Left colon (tissue), 2 donors: ENCODE measurements around the gene LHFPL5. TPM values are rescaled to one million over a fixed set of nuclear protein-coding genes. Genes with fewer than 3 reads are reported as not detected.
A peak's percentile ranks its signal among the peaks of the same experiment; 100 is the strongest.

ENCODE experiments used
- ATAC-seq: fragments of 200-7000 bp; cut with Tn5 transposase; one replicate; pipeline ENCODE4 v1.9.1; 2020; ENCODE audit warnings: mild to moderate bottlenecking, moderate library complexity
- DNase-seq, 2 donors: peaks; one replicate each; pipeline ENCODE4 v3.0.0-alpha.2; 2020
- intact Hi-C, 2 donors: fragments of 100-400 bp; cut with DNase I in 1 of 2; cut with micrococcal nuclease in 1 of 2; formaldehyde crosslinking; loops; one replicate each; pipeline versions ENCODE4 v1.11.2 to v1.14.0; 2022; cut with DNase I, micrococcal nuclease
- long read RNA-seq: library from polyadenylated mRNA; unstranded; transcript quantifications from one replicate; pipeline ENCODE4 v2.0.0, GENCODE V29; 2021
- total RNA-seq, 2 donors: library from RNA; stranded (reverse); fragmentation: NEBNext Ultra II Directional; extraction: Animal tissue kit (Norgen Biotek cat#: 25700); gene quantifications; one replicate each; pipeline ENCODE4 v1.2.1, GENCODE V29; 2021
- donor health status: DM: no; HTN: no; CAD: no.
- donor health status: DM: yes; HTN: yes; CAD: no.

The LHFPL5 gene
- total RNA-seq, result not detected
- long read RNA-seq, result 0 reads

- peak in 1 of 2 donors; percentile 53 for DNase-seq
- intact Hi-C loops, result no loop called here
- peak; percentile 94 for ATAC-seq
These were observed at the start of gene LHFPL5 for GRCh38 chr6:35804996-35805736. TSS of gene LHFPL5 (plus strand) at chr6:35805352. CDS start at chr6:35805671, 319 bp downstream.

DNA sequence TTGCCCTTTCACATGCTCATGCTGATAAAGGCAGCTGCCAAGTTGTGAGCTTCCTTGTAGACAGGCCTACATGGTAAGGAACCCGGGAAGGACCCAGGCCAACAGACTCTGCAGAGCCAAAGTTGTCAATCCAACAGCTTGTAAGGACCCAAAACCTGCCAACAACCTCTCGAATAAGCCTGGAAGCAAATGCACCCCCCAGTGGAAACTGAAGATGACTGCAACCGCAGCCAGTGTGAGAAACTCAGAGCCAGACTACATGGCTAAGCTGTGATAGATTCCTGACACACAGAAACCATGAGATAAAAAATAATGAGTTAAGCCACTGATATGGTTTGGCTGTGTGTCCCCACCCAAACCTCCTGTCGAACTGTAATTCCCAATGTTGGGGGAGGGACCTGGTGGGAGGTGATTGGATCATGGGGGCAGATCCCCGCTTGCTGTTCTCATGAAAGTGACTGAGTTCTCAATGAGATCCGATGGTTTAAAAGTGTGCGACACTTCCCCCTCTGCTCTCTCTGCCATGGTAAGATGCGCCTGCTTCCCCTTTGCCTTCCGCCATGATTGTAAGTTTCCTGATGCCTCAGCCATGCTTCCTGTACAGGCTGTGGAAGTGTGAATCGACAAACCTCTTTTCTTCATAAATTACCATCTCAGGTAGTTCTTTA, 47.6 kb upstream of the LHFPL5 start:
- DNase-seq, result no peak
- intact Hi-C loops, result no loop called here
- ATAC-seq, result peak; percentile 34

GRCh38 chr6:35759426-35759825, 45.7 kb upstream of the LHFPL5 start:
- intact Hi-C loops, result no loop called here

DNA sequence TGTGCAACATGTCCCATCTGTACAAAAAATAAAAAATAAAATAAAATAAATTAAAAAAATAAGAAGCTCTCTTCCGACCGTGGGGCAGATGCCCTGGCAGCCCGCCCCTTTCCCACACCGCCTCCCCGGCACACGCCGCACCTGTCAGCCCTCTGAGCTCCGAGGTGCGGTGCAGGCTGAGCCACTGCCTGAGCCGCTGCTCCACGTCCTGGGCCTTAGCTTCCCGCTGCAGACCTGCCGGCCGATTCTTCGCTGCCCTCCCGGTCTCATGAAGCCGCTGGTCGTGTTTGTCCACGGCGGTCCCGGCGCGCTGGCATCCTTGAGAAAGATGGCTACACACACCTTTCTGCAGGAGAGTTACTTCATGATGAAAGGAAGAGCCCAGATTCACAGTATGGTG, 39.4 kb upstream of the LHFPL5 start:
- no peak for ATAC-seq
- intact Hi-C loops, result no loop called here
- no peak for DNase-seq

More at GRCh38 chr6:35759426-35759825, 45.7 kb upstream of the LHFPL5 start:
- DNase-seq (no peak), ATAC-seq (no peak)

DNA sequence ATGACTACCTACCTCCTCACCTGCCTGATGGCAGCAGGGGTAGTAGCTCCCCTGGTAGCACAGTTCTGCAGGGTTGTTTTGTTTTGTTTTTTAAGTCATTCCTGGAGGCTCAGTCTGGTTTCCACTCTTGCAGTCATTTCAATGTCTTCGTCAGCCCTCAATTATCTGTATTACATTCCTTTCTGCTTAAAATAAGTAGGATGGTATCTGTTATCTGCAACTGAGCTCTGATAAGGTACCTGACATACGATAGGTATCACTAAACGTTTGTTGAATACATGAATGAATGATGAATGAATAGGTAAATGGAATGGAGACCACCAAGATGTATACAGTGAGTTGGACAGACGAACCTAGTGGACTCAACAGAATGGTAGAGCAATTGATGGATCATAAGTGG, 35.9 kb upstream of the LHFPL5 start:
- no peak for DNase-seq
- ATAC-seq, result no peak
- intact Hi-C loops, result no loop called here

- DNase-seq, result no peak
These were observed 33.9 kb upstream of the LHFPL5 start for GRCh38 chr6:35771343-35771627.

GRCh38 chr6:35774116-35774794, 30.9 kb upstream of the LHFPL5 start:
- DNase-seq, result no peak
- intact Hi-C loops, result no loop called here
- no peak for ATAC-seq

More at GRCh38 chr6:35771343-35771627, 33.9 kb upstream of the LHFPL5 start:
- intact Hi-C loops, result no loop called here
- no peak for ATAC-seq

GRCh38 chr6:35775031-35775430, 30.1 kb upstream of the LHFPL5 start:
- ATAC-seq (no peak), DNase-seq (no peak)
- intact Hi-C loops, result no loop called here

DNA sequence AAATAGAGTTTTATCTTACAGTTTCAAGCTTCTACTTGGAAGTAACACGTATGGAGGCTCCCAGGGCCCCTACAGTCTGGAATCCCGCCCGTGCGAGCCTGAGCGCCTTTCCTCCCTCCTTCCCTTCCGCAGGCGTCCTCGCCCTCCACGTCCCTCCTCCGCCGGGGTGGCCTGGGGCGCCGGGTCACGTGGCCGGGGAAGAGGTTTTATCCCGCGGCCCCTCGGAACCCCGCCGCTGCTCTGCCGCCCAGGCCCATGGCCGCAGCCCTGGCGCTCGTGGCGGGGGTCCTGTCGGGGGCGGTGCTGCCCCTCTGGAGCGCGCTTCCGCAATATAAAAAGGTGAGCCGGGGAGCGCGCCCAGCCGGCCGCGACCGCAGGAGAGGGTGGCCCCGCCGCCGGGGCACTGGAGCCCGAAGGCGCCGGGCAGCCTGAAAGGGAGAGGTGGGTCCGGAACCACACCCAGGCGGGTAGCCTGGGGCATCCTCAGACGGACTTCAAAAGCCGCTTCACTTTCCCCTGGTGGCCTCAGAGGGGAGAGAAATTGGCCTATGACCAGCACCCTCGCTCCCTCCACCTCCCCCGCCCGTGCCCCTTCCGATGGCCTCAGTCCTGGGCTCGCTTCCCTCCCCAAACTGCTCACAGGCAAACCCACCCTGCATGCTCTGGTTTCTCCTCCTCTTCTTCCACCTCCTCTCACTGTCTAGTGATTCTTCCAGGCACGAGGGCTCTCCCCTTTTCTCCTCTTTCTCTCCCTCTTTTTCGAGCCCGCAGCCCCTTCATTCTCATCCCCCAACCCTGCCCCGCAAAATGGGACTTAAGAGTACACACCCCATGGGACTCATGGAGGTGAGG, 28.6 kb upstream of the LHFPL5 start, which contains the start of gene CLPSL2:
Gene CLPSL2, plus strand, starts transcription at position 235 of the 852 bp plus-strand sequence. Its CDS starts 21 bp downstream, at position 256.
- ATAC-seq, result peak; percentile 40
- peak in 1 of 2 donors; percentile 19 for DNase-seq
- intact Hi-C loops, result no loop called here

DNA sequence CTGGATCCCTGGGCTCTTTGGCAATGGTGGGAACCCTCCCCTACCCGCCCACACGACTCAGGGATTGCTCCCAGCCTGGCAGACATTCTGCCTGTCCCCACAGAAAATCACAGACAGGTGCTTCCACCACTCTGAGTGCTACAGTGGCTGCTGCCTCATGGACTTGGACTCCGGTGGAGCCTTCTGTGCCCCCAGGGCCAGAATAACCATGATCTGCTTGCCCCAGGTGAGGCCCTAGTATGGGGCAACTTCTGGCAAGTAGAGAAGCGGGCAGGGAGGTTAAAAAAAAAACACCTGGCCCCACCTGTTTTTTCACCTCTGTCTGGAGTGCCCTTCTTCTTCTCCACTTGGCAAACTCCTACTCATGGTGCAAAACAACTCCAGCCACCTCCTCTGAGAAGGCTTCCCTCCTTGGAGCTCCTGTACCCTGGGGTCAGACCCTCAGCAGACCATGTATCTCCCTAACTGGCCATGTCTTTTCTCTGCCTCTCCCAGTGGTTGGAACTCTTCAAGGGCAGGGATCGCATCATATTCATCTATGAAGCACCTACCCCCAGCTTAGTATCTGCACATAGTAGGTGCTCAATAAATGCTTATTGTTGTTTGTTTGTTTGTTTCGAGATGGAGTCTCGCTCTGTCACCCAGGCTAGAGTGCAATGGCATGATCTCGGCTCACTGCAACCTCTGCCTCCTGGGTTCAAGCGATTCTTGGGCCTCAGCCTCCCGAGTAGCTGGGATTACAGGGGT, 27.6 kb upstream of the LHFPL5 start:
- intact Hi-C loops, result no loop called here
- ATAC-seq, result no peak
- no peak for DNase-seq

DNA sequence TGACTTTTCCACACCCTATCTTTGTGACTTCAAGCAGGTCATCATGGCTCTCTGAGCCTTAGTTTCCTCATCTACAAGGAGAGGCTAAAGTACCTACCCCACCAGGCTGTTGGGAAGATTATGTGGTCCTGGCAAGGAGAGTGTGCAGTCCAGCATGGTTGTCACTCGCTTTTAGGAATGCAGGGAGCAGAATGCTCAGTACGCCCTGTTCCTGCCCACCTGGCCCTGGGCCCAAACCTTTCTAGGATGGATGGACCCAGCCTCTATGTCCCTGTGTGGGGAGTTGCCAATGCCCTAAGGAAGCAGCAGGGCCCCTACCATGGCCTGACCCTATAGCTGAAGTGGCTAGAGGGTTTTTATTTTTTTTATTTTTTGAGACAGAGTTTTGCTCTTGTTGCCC, 26.7 kb upstream of the LHFPL5 start:
- no peak for DNase-seq
- ATAC-seq, result no peak

DNA sequence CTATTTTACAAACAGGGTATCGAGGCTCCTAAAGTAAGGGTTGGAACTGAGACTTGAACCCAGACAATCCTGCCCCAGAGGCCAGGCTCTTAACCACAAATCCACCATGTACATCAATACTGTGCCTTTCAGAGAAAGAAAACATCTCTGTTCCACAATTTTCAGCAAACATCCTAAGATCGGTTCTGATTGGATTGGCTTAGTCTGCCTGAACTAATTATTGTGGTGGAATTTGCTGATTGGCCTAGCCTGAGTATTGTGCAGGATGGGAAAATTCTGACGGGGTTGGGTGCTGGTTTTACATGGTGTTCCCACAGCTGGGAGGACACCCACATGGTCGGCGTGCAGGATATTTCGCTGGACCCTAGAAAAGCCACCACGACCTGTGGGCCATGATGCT, 24.4 kb upstream of the LHFPL5 start, which contains the start of gene CLPSL1:
Gene CLPSL1, plus strand, starts transcription at position 301 of the 400 bp plus-strand sequence. Its CDS starts 92 bp downstream, at position 393.
- no peak for ATAC-seq
- DNase-seq, result no peak
- intact Hi-C loops, result no loop called here

More for the DNA sequence above, 26.7 kb upstream of the LHFPL5 start:
- intact Hi-C loops, result no loop called here

DNA sequence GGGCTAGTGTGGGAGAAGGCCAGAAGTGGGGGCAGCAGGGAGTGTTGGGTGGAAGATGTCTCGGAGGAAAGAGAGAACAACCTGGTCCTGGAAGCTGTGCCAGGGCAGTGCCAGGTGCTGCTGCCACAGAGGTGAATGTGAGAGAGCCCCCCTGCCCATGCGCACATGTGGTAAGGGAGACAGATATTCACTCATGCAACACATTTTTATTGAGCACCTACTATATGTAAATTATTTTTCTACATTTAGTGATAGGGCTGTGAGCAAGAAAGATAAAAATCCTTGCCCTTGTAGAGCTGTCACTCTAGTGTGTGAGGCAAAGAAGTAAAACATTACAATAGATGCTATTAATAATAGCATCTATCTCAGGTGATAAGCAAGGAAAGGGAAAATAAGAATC, 23.9 kb upstream of the LHFPL5 start:
- intact Hi-C loops, result no loop called here
- ATAC-seq, result no peak
- no peak for DNase-seq

GRCh38 chr6:35782424-35782823, 22.7 kb upstream of the LHFPL5 start:
- intact Hi-C loops, result no loop called here
- ATAC-seq (no peak), DNase-seq (no peak)

- DNase-seq (no peak), ATAC-seq (no peak)
- intact Hi-C loops, result no loop called here
These were observed 21.0 kb upstream of the LHFPL5 start for GRCh38 chr6:35784200-35784599.

DNA sequence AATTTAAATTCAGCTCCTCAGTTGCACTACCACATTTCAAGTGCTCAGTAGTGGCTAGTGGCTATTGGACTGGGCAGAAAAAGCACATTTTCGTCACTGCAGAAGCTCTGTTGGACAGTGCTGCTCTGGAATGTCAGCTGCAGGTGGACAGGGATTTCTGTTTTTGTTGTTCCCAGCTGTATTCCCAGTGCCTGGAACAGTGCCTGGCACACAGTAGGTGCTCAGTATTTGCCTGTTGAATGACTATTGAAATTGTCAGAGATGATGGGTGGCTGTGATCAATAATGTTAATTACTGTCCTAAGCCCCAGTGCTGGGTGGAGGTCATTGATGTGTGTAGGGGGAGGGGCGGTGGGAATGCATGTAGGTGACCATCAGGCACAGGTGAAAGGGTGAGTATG, 18.9 kb upstream of the LHFPL5 start:
- ATAC-seq, result no peak
- DNase-seq, result no peak
- intact Hi-C loops, result no loop called here

DNA sequence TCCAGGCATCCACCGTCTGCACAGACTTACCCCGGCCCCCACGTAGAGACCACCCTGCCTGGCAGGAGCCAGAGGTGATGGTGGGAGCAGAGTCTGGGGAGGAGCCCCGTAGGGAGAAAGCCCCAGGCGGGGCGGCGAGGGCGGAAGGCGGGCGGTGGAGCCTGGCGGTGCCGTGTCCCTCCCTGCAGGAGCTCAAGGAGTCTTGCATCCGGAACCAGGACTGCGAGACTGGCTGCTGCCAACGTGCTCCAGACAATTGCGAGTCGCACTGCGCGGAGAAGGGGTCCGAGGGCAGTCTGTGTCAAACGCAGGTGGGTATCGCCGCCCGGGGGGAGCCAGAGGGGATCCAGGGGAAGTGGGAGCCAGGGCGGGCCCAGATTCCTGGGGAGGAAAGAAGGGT, 18.3 kb upstream of the LHFPL5 start:
- intact Hi-C loops, result no loop called here
- DNase-seq (no peak), ATAC-seq (no peak)
